NCI-H1417 treated with DMSO at 0.1 percent for 48 hours (cell line): ENCODE results near the gene MPRIP.
A peak's percentile ranks its signal among the peaks of the same experiment; 100 is the strongest.

Experiments
- DNase-seq: peaks from one replicate; lab custom pipeline; 2025; lab: John Stamatoyannopoulos, UW

MPRIP gene

GRCh38 chr17:17028059-17028877 lies 14.0 kb upstream of the MPRIP start:
- DNase-seq, result no peak

DNA sequence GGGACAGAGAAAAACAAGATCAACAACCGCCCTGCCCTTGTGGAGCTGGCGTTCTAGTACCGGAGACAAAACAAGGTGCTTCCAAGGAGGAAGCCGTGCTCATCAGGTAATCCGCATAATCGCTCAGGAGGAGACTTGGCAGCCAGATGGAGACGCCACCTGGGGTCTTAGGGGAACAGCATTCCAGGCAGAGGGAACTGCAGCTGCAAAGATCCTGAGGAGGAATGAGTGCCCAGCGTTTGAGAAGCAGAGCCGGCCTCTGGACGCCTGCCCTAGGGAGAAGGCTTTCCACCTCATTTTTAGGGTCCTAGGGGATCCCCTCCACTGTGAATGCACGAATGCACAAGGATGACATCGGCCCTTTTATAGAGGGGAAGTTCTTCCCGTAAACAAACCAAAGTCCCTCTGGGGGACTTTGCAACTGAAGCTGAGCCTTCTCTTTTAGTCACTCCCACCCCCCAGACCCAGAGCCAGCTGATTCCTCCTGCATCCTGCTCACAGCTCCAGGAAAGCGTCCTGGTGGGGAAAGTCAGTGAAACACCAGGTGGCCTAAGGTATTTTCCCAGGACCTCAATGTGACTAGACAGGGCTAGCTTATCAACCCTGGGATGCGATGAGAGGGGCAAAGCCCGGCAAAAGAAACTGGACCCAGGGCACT lies 13.2 kb upstream of the MPRIP start:
- no peak for DNase-seq

DNA sequence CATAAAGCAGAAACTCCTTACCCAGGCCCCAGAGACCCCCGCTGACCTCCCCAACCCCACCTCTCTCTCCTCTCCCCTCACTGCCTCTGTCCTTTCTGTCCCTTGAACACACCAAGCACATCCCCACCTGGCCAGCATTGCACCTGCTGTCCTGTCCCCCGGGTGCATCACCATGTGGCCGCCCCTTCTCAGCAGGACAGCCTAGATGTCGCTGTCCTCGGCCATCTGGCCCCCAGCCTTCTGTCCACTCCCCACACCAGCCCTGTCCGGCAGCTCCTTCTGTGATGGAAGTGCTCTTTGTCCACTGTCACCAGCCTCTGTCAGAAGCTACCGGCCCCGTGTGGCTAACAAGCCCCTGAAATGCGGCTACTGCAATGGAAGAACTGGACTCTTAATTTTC lies 12.3 kb upstream of the MPRIP start:
- DNase-seq, result no peak

GRCh38 chr17:17030515-17031211 lies 11.6 kb upstream of the MPRIP start:
- DNase-seq, result no peak

DNA sequence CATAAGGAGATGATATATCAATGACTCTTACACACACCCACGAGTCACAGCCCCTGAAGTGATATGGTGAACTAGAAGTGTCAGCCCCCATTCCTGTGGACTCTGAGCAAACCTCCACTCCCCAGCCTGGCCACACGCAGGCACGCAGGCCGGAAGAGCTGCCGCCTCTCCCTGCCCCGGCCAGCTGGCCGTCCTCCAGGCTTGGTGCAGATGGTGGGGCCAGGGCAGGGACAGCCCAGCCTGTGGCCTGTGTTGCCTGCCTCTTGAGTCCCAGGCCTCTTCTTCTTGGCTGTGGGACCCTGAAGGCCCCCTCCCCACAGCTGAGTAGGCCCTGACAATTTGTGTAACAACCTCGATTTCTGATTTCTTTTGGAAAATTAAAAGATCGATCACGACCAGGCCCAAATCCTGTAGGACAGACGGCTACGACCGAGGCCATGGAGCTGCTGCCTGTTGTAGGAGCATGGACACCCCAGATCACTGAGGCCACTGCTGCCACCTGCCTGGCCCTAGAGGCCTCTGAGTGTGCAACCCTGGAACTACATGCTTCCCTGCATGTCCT lies 10.0 kb upstream of the MPRIP start:
- no peak for DNase-seq

- DNase-seq, result no peak
Observed at GRCh38 chr17:17033466-17033865, 8.8 kb upstream of the MPRIP start.

DNA sequence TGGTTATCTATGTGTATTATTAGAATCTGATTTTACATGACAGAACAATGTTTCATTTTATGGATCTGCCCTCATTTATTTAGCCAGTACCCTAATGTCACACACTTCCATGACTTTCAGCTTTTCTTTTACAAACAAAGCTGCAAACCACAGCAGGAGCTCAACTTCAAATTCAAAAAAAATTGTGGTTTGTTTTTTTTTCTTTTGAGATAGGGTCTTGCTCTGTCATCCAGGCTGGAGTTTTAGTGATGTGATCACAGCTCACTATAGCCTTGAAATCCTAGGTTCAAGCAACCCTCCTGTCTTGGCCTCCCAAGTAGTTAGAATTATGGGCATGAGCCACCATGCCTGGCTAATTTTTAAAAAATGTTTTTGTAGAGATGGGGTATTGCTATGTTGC lies 8.2 kb upstream of the MPRIP start:
- DNase-seq, result no peak

DNA sequence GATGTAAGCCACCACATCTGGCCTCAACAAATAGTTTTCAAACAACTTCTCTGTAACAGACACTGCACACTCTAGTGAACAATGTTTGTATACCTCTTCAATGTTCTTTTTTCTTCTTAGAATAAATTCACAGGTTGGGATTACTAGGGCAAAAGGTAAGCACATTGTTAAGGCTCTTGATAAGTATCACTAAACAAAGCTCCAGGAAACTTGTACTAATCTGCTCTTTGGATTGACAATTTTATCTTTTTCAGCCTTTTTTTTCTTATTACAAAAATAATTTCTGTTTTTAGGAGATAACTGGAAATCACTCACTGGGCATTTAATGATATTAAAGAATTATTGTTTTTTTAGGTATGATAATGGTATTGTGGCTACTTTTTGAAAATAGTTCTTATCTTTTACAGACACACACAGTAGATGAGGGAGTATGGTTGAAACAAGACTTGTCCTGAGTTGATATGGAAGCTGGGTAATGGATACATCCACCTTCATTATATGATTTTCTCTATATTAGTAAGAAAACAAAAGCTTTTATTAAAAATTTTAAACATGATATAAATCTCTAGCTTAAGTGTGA lies 7.7 kb upstream of the MPRIP start:
- no peak for DNase-seq

- no peak for DNase-seq
Observed at GRCh38 chr17:17035490-17035889, 6.8 kb upstream of the MPRIP start.

DNA sequence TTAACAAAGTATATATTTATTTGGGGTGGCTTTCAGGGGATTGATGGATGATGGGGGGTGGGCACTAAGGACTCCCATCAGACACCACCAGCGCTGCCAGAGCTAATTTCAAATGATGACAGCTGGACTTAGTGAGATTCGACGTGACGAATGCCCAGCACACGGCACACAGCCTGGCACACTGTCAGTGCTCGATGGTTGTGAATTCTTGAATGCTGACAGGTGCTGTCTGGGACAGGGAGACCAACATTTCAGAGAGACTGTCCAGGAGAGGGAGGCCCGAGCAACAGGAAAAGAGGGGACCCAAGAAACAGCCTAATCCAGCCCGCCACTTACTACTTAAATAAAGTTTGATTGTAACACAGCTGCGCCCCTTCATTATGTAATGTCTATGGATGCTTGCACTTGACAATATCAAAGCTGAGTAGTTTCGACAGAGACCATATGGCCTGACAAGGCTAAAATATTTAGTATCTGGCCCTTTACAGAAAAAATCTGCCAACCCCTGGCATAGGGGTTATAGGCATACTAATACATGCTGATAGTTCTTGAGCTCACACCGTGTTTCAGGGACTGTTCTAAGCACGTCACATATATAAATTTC lies 6.2 kb upstream of the MPRIP start:
- no peak for DNase-seq

DNA sequence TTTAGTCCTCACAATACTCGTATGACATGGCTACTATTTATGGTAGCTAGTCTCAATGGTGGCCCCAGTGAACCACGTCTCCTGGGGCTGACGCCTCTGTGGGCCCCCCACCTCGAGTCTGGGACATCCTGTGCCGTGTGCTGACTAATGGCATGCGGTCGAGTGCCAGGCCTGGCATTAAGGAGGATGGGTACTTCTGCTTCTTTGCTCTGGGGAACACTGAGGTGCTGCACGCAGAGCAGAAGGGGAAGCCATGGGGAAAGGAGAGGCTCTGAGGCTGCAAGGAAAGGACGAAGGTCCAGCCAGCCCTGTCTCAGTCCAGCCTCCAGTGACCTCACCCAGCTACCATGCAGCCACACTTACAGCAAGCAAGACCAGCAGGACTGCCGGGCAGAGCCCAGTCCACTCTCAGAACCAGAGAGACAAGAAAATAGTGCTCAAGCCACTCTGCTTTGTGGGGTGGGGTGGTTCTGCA lies 5.7 kb upstream of the MPRIP start:
- DNase-seq, result no peak

- no peak for DNase-seq
Observed at GRCh38 chr17:17039911-17040310, 2.3 kb upstream of the MPRIP start.

DNA sequence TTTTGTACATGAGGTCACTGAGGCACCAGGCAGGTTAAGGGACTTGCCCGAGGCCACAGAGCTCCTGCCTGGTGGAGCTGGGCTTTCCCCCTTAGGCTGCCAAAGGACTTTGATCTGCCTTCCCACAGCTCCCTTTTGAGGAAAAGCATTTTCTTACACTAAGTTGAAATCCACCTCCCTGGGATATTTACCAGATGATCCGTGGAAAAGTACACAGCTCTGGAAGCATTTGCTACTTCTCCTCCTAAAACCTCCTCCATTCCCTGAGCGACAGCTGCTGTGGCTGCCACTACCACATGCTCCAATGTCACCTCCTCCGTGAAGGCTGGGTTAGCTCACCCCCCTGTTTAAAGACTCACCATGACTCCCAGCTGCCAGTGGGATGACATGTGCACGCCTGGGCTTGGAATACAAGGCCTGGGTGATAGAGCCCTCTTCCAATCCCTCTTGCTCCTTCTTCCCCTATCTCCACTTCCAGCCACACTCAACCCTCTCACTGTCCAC lies 1.2 kb upstream of the MPRIP start:
- DNase-seq, result no peak

DNA sequence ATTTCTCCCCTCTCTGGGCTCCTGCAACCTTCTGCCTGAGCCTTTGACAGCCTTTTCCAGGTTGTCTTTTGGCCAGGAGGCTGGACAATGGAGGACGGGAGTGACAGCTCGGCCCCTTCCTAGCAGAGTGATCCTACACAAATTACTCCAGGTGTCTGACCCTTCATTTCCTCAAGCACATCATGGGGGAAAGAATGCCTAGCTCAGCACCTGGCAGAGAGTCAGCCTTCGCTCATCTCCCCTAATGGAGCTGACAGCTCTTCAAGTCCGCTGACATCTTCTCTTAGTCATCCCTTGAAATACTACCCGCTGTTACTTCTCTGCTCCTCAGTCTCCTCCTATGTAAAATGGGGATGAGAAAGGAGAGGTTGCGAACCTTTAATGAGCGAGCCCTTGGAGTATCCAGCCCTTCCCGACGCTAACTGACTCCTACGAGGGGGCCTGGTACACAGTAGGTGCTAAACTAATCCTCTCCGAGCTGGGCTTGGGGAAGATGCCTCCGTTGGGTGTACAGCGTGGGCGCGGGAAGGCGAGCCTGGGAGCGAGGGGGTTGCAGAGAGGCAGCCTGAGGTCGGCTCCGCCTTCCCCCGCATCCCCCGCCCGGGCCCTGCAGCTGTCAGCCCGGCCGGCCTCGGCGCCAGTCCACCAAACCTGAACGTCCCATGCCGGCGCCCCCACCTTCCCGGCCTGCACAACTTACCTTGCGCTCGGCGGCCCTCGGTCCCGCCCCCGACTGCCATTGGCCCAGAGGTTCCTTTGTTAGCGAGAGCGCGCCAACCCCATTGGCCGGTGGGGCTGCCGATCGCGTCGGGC lies 480 bp upstream of the MPRIP start:
- peak; percentile 41 for DNase-seq

DNA sequence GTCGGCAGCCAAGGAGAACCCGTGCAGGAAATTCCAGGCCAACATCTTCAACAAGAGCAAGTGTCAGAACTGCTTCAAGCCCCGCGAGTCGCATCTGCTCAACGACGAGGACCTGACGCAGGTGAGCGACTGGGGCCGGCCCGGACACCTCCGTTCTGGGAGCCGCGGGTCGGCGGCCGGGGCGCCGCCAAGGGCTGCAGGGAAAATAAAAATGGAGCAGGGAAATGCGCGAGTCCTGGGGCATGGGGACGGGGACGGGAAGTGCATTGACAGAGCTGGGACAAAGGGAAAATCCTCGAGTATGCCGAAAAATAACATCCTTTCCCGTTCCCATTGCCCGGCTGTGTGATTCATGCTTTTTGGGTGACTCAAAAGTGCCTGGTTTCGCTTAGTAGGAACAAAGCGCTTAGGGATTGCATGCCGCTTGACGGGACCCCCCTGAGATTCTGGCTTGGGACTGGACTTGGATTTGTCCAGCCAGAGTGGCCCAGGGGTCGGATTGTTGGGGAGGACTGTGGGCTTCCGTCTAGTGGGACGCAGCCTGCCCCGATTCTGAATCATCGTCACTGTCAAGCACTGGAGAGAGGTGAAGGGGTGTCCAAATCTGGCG lies 699 bp downstream of the MPRIP start:
- no peak for DNase-seq

DNA sequence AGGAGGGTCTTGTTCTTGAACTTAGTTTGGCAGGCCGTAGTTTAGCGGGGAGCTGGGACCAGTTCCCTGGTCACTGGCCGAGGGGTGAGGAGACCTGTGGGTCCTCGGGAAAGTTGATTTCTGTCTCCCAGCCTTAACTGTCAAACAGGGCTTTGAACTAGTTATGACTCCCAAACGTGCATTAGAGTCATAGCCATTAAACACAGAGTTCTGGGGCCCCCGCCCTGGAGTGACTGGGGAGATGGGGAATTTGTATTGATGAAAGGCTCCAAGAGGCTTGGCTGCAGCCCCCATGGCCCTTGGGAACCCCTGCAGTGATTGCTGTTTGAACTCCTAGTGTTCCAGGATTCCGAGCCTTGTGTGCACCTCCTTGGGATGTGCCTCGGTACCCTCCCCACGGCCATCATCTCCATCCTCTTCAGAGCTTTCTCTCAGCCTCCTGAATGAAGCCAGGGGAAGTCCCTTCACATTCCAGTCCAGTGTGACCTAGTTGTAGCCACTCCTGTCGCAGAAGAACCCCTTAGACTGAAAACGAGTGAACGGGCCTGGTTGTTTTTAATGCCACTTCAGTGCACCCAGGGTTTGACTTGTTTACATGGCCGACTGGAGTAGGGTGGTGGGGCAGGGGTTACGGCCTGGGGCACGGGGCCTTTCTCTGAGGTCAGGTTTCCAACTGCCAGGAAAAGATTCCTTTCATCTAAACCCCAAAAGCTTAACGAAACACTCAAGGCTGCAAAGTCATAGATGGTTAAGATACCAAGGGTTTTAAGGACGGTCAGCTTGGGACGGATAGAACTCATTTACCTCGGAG lies 1.4 kb downstream of the MPRIP start:
- DNase-seq, result no peak

GRCh38 chr17:17044846-17045561 lies 2.7 kb downstream of the MPRIP start:
- DNase-seq, result no peak

DNA sequence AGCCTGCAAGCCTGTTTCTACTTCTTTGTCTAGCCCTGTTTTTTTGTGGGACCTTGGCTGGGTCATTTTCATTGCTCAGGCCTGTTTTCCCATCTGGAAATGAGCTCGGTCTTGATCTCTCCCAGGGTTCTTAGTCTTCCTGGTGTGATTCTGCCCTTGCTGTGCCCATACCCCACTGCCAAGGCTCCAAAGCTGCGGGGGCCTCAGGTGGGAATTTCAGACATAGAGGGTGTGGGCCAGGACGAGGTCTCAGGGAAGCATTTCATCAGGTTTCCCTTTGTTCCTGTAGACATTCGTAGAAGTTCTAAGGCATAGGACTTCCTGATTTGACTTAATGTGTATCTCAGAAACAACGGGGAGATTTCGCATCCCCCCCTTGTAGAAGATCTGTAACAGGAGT lies 5.8 kb downstream of the MPRIP start:
- no peak for DNase-seq
